Fibroblast of skin of left biceps (primary cell): ENCODE measurements around the gene GBA2.

Experiments
- DNase-seq, 2 experiments: peaks; one replicate each; pipeline ENCODE4 v3.0.0-alpha.2; 2013; ENCODE audit warnings: low read depth in 2 of 2

GBA2 gene

DNA sequence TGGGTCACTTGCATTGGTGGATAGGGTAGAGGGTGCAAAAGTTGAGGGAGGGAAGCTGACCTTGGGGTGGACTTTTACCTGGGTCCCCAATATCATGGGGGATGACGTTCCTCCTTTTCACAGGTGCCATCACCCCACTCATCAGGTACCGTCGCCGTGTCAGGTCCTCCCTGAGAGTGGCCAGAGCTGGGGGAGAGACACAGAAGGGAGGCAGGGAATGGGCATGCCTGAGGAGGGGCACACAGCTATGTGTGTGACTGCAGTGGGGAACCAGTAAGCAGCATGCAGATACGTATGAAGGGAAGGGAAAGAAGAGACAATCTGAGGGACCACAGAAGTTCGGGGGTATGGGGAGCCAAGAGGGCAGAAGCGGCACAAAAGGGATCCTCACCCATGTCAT, 10.1 kb downstream of the GBA2 start:
- no peak for DNase-seq

DNA sequence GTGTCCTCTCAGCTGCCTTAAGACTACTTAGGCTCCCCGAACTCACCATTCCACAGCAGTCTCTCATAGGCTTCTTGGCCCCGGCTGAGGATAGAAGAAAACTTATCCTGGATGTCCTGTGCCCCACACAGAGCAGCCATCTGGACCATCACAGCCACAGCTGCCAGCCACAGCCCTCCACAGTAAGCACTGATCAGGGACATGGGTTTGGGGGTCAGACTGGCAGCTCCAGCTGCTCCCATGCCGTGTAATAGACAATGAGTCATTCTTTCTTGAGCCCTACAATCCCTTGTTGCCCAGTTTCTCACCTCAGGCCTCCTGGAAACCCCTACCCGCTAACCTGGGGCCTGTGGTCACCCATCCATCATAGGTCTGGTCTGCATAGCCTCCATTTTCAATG, 10.8 kb downstream of the GBA2 start:
- no peak for DNase-seq

DNA sequence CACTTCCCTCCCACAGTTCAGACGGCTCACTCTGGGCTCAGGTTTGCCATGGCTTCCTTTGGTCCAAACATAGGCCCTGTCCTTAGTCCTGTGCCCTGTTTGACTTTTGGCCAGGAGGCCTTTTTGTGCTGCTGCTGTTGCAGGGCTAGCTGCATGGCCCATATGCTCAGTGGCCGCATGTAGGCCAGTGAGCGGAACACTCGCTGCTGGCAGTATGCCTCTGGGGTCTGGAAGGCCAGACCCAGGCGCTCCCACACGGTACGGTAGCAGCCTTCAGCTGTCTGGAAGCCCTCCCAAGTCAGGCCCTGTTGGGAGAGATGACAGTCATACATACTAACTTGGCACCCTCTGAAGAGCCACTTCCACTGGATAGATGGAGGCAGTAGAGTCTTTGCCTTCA, 11.9 kb downstream of the GBA2 start:
- no peak for DNase-seq

DNA sequence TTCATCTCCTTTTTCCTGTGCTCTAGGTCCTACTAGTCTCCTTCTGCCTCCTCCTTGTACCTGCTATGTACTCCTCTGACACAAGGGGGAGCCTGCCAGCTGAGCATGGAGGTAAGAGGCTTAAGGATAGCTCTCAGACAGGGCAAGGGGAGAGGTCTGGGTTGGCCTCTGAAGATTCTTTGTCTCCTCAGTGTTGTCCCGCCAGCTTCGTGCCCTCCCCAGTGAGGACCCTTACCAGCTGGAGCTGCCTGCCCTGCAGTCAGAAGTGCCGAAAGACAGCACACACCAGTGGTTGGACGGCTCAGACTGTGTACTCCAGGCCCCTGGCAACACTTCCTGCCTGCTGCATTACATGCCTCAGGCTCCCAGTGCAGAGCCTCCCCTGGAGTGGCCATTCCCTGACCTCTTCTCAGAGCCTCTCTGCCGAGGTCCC, 12.8 kb downstream of the GBA2 start:
- no peak for DNase-seq

DNA sequence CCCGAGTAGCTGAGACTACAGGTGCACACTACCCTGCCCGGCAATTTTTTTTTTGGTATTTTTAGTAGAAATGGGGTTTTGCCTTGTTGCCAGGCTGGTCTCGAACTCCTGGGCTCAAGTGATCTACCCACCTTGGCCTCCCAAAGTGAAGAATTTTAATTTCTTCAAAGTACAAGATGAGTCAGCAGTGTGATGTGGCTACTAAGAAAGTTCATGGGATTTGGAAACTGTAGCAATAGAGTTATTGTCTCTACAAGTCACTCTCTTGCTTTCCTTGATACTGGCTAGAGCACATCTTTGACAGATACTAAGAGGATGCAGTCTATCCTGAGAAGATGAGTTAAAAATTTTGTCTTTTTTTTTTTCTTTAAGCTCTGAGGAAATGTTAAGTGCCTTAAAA, 14.9 kb downstream of the GBA2 start:
- DNase-seq: no peak

DNA sequence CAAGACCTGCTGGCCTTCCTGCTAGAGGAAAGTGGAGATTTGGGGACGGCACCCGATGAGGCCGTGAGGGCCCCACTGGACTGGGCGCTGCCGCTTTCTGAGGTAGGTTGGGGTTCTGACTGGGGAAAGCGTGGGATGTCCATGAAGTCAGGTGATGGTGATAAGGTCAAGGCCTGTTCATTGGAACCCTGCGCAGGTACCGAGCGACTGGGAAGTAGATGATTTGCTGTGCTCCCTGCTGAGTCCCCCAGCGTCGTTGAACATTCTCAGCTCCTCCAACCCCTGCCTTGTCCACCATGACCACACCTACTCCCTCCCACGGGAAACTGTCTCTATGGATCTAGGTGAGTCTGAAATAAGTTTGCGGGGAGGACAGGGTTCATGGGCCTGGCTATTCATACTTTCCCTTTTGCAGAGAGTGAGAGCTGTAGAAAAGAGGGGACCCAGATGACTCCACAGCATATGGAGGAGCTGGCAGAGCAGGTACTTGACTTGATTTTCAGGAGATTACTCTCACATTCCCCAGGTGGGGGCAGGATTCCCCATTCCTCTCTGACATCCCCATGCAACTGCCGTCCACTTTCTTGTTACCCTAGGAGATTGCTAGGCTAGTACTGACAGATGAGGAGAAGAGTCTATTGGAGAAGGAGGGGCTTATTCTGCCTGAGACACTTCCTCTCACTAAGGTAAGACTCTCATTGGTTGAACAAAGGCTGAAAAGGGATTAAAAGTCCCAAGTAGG, 16.1 kb downstream of the GBA2 start:
- no peak for DNase-seq

DNA sequence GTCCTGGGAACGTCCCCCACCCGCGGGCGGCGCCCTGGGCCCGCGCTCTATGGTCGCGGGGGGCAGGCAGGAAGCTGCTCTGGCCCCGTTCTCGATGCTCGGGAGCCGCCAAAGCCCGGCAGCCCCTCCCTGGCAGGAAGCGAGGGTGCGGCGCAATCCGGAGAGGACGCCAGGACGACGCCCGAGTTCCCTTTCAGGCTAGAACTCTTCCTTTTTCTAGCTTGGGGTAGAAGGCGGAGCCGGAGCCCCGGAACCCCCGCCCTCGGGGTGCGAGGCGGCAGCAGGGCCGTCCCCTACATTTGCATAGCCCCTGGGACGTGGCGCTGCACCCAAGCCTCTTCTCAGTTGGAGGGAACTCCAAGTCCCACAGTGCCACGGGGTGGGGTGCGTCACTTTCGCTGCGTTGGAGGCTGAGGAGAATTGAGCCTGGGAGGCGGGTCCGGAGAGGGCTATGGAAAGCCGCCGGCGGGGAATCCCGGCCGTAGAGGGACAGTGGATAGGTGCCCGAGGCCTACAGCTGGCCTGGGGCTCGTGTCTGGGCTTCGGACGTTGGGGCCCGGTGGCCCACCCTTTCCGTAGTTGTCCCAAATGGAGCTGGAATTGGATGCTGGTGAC, 16.7 kb downstream of the GBA2 start, which contains the start of the genes CREB3 and TLN1:
TSS of gene CREB3 (plus strand) at position 482 of the 615 bp plus-strand sequence. CDS start at position 589, 107 bp downstream.
TSS of gene TLN1 (minus strand) at position 11 of the 615 bp plus-strand sequence. CDS start 6,501 bp downstream, outside the sequence.
- peak; percentile 97 for DNase-seq

DNA sequence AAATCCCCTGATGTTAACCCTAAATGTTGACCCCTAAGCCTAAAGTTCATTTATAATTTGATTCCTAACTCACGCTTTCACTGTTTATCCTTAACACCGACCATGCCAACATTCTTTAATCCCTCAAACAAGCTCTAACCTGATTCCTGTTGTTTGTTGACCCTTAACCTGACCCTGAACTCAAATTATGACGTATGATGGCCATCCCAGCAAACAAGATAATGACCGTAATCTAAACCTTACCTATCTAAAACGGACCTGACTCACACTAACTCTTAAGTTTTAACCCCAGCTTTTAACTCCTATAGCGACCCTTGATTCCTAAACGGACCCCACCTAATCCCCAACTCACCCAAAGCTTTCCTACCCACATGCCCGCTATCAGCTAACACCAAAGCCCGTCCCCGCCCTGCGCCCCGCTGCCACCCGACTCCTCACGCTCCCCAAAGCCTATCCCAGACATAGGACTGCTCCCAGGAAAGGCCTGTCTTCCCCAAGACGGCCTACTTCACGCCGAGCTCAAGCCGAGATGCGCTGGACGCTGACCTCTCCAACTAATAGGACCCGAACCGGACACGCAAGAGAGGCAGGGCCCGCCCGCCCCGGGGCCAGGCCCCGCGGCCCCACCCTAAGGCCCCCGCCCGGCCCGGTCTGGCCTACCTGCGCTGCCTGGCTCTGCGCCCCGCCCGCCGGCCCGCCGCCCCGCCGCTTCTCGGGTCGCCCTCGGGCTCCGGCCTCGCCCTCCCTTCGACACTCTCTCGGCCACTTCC, 17.4 kb downstream of the GBA2 start:
- DNase-seq: no peak

DNA sequence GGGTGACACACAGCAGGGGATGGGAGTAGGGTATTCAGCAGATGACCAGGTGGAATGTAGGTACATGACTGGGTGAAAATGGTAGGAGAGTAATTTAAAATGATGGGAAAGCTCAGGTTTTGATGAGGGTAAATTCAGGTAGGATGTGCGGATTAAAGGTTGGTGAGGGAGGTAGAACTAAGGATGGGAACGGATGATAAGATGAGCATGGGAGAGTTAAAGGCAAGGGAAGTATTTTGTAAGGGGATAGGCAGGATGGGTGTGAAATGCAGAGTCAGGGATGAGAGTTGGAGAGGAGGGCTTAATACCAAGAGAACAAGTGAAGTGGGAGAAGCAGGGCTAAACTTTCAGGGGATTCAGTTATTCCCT, 18.6 kb downstream of the GBA2 start:
- no peak for DNase-seq

DNA sequence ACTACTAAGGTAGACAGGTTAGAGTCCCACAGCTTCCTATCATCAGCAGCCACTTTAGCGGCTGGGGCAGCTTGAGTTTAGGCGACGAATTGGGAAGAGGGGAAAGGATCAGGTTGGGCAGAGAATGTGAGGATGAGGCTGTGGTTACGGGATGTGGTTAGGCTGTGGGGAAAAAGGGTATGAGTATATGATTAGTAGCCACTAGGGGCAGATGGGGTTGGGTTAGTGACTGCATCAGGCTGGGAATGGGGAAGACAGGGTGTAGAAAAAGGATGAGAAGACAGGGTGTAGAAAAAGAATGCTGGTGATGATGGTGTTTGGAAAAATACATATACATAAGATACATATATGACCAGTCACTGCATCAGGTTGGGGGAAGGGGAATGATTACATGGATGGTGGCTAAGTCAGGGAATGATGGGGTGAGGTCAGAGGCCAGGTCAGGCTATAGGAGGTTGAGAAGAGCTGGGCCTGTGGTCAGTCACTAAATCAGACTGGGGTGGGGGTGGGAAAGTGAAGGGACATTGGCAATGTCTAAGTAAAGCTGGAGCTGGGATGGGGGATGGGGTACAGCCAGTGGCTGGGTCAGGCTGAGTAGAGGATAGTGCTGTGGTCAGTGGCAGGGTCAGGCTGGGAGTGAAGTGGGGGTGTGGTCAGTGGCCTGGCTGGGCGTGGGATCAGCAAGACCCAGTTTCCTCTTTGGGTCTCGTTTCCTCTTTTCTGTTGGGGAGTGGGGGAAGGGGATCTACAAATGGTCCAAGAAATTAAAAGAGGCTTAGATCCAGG, 19.1 kb downstream of the GBA2 start:
- DNase-seq: peak; percentile 70 to 71

DNA sequence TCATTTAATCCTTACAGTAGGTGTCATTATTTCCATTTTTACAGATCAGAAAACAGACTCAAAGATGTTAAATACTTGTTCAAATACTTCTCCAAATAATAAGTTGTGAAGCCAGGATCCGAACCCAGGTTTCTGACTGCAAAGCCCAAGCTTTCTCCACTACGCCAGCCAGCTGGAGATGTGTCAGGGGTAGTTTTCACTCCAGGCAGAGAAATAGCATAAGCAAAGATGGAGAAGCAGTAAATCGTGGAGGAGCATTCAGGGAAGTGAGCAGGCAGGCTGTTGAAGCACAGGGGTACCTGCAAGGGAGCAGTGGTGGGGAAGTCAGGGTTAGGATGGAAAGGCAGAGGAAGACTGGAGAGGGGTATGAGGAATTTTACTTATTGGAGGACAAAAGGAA, 19.9 kb downstream of the GBA2 start:
- no peak for DNase-seq

DNA sequence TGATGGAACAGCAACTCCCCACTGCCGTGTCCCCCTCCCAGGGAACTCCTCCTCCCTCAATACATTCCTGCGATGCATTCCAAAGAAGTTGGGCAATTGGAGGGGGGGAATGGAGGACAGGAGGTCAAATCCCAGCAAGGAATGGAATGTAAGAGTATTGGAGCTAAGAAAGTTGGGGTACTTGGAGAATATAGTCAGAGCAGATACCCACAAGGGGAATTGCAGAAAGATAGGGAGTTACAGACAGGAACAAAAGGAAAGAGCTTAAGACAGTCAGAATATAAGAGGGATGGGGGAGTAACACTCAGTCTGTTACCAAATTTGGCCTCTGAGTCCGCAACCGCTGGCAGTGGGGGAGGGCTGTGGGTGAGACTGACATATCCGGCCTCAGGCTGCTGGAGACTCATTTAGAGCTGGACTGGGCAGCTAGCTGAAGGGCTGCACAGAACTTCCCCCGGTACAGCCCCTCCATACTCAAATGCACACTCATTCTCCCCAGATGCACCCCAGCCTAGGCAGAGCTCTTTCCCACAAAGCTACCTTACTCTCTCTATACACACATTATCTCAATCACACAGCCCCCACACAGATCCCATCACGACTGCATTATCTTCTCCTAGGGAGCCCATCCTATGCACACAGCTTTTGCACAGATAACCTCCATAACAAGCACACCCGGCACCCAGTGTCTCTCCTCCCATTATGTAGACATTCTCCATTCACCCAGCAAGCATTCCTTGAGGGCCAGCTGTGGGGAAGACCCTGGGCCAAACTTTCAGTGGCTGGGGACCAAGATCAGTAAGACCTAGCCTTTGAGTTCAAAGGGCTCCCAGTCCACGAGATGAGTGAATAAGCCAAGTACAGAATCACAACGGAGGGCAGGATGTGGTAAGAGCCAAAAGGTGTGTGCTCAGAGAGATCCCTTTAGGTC, 20.7 kb downstream of the GBA2 start:
- DNase-seq: peak; percentile 87 to 89

DNA sequence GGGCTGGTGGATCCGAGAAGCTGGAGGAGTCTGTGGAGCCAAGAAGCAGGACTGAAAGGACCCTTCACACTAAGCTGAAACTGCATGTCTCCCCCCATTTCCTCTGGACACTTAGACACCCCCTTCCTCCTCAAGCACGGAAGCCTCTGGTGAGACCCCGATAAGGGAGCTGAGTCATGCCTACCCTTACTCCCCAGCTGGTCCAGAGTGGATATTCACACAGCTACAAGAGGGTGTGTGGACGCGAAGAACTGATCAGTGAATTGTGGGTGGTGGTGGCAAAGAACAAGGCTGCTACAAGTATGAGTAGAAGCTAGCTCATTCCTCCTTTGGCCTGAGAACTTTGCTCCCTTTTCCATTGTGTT, 21.4 kb downstream of the GBA2 start:
- DNase-seq: no peak

DNA sequence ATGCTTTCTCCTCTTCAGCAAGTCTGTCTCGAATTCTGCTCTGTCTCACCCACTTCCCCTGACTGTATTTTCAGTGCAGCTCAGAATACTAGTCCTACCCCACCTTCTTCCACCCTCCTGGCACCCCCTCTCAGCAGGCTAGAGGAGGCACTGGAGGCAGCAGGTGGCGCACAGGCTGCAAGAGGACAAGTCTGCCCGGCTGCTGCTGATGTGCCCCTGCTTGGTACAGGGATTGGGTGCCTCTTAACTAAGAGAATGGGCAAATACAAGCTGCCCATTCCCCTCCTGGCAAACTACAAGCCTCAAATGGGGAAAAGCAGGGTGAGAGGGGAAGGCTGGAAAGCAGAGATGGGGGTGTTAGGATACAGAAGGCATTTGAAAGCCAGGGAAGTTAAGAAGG, 22.1 kb downstream of the GBA2 start:
- DNase-seq: no peak

DNA sequence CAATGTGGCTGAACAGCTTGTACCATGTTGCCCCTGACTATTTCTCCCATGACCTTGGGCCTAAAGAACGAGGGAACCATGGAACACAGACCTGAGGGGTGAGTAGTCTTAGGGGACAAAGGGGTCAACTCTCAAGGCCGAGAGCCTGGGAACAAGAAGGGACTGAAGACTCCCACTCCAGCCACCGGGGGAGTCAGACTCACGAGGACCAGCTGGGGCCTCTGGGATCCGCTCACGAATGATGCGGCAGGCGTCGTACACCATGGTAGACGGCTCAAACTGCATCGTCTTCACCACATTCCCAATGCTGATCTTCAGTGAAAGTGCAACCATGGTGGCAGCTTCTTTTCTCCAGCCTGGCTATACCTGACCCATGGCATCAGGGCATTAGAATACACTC, 23.7 kb downstream of the GBA2 start:
- DNase-seq: no peak

DNA sequence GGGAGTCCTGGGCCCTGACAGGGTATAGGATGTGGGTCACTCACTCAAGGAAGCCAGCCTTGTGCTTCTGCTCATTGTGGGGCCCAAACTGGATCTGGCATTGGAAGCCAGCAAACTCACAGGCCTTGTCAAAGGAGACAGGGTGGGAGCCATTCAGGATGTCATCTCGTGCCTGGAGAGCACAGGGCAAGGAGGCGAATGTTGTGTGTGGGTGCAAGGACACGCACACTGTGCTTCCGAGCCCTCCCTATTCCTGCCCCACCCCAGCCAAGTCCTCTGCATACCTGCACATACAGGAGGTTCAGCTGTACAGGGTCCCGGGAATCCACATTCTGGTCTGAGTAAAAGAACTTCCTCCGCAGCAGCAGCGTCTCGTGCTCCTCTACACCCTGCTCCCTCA, 25.1 kb downstream of the GBA2 start:
- DNase-seq: no peak

DNA sequence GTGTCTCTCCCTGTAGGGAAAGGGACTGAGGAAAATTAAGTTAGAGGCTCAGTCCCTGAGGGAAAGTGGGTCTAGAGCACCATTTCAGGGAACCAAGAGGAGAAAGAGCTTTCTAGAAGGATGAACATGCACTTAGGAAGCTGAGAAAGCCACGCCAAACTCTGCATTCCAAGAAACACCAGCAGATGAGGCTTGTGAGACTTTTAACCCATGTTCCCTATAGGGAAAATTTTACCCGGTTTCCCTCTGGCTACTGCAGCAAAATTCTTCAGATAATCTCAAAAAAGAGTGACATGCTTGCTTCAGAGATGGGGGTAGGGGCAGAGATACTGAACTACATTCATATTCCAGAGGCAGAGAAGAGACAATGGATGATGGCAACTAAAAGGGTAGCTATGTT, 25.6 kb downstream of the GBA2 start:
- DNase-seq: no peak

DNA sequence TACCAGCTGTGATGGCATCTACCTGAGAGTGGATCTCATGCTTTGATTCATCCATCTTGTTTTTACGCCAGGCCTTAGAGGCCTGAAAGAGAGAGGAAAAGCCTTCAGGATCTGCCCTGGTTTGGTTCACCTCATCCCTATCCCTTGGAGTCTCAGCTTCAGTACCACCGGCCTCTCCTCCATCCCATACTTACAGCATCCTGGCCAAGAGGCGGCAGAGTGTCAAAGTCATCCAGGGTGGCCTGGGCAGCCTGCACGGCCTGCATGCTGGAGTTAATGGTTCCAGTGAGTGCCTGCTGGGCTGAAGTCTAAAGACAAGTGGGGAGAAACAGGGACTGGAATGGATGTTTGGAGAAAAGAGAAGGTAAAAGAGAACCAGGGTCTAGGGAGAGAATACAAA, 29.5 kb downstream of the GBA2 start:
- DNase-seq: no peak

DNA sequence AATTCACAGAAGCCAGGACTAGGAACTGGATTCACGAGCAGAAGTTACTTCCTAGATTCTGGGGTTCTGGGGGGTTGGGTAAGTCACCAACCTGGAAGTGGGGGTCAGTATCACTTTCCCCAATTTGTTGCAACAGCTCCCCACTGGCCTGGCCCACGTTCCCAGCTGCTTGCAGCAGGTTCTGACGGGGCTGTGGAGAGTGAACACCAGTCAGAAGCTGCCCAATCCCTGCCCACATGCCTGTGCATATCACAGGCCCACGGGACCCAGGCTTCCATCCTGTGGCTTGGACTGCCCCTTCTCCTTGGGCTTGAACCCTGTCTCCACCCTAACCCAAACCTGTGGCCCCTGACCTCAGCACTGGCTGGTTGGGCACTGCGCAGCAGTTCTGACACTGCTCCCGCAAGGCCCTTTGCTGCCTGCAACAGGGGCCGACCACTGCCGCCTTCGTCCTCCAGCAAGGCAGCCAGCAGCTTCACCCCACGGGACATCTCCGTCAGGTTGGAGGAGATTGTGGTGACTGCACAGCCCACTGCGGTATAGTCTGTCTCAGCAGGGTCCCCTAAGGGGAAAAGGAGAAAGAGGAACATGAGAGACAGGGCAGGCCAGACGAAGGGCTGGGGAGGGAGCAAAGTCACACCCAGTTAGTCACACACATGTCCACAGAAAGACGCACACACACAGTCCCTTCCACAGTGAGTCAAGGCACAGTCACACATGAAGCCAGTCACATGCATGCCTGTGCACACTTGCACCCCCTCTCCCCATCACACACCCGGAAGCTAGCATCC, 30.1 kb downstream of the GBA2 start:
- DNase-seq: no peak
